H1 (cell line): ENCODE data around the gene COPA. TPM values are rescaled to one million over a fixed set of nuclear protein-coding genes. Genes with fewer than 3 reads are reported as not detected.

Experiments used
- CTCF ChIA-PET: fragments of 300-600 bp; sonication (Branson Sonifier 250); formaldehyde crosslinking; loops from one replicate; lab custom pipeline; 2021; ENCODE audit not compliant: partially characterized antibody; lab: Charles Lee
- POLR2A ChIA-PET: fragments of 300-600 bp; sonication (Branson Sonifier 250); formaldehyde crosslinking; loops from one replicate; lab custom pipeline; 2021; ENCODE audit warnings: inconsistent platforms; ENCODE audit not compliant: partially characterized antibody; lab: Charles Lee
- DNase-seq, 2 experiments: peaks; one replicate each; pipeline versions ENCODE4 v3.0.0 to v3.0.0-alpha.2; 2010 to 2022; ENCODE audit warnings: low spot score in 2 of 2, low read depth in 1 of 2, mixed read lengths in 1 of 2
- FAIRE-seq: peaks from 2 replicates; lab custom pipeline; 2011; peaks lifted over from hg19 to GRCh38; lab: Jason Lieb, UNC
- H2AFZ ChIP-seq: 2 replicates; pipeline ENCODE4 v1.8.1; 2012; ENCODE audit warnings: low read length, inconsistent platforms
- H2AK5ac ChIP-seq: 2 replicates; pipeline ENCODE4 v1.6.1; 2013; ENCODE audit warnings: low read depth, low read length
- H2BK120ac ChIP-seq: replicated peaks from 2 replicates; pipeline ENCODE3; 2013; ENCODE audit warnings: low read depth, low read length, inconsistent platforms
- H2BK12ac ChIP-seq: 2 replicates; pipeline ENCODE4 v1.6.1; 2013; ENCODE audit warnings: low read depth, low read length
- H2BK15ac ChIP-seq: 2 replicates; pipeline ENCODE4 v1.6.1; 2013; ENCODE audit warnings: low read length
- H2BK20ac ChIP-seq: 2 replicates; pipeline ENCODE4 v1.6.1; 2013; ENCODE audit warnings: low read length
- H2BK5ac ChIP-seq: 2 replicates; pipeline ENCODE4 v1.6.1; 2013; ENCODE audit warnings: low read depth, low read length
- H3K14ac ChIP-seq: 2 replicates; pipeline ENCODE4 v1.6.1; 2013; ENCODE audit warnings: inconsistent platforms; ENCODE audit not compliant: insufficient read length
- H3K18ac ChIP-seq: 2 replicates; pipeline ENCODE4 v1.6.1; 2013; ENCODE audit warnings: low read length; ENCODE audit errors: extremely low read depth
- H3K23ac ChIP-seq: 2 replicates; pipeline ENCODE4 v1.6.1; 2013; ENCODE audit warnings: inconsistent platforms; ENCODE audit not compliant: insufficient read length
- H3K23me2 ChIP-seq: 2 replicates; pipeline ENCODE4 v1.6.1; 2013; ENCODE audit warnings: low read depth, low read length
- H3K27ac ChIP-seq: 2 replicates; pipeline ENCODE4 v1.6.1; 2011; ENCODE audit warnings: low read depth, low read length, inconsistent platforms
- H3K27me3 ChIP-seq, 4 experiments: replicated peaks in 1 of 4; 1 replicate in 1 of 4; 2 replicates in 3 of 4; pipeline versions ENCODE4 v1.6.1 to v1.8.1; 2011 to 2013; ENCODE audit warnings: low read length in 3 of 4, mild to moderate bottlenecking in 3 of 4, inconsistent platforms in 2 of 4, mixed read lengths in 2 of 4, moderate library complexity in 1 of 4; ENCODE audit not compliant: control insufficient read depth in 3 of 4, insufficient read depth in 3 of 4; ENCODE audit errors: extremely low read depth in 1 of 4
- H3K36me3 ChIP-seq, 4 experiments: 2 replicates each; pipeline versions ENCODE4 v1.6.1 to v1.8.1; 2011 to 2013; ENCODE audit warnings: mild to moderate bottlenecking in 4 of 4, low read length in 3 of 4, moderate library complexity in 2 of 4, control low read depth in 1 of 4, inconsistent platforms in 1 of 4; ENCODE audit not compliant: insufficient read depth in 4 of 4, control insufficient read depth in 2 of 4
- H3K4ac ChIP-seq: replicated peaks from 2 replicates; pipeline ENCODE3; 2013; ENCODE audit warnings: low read length, low read depth, mixed read lengths, inconsistent platforms; ENCODE audit not compliant: insufficient read length
- H3K4me1 ChIP-seq, 4 experiments: replicated peaks in 1 of 4; 1 replicate in 1 of 4; 2 replicates in 3 of 4; pipeline versions ENCODE4 v1.6.1 to v1.8.1; 2011 to 2013; ENCODE audit warnings: low read length in 3 of 4, inconsistent platforms in 2 of 4, mixed read lengths in 1 of 4; ENCODE audit not compliant: insufficient read depth in 4 of 4, control insufficient read depth in 3 of 4
- H3K4me2 ChIP-seq, 2 experiments: 2 replicates each; pipeline versions ENCODE4 v1.6.1 to v1.8.1; 2011 to 2013; ENCODE audit warnings: low read depth in 2 of 2, low read length in 2 of 2, control low read depth in 1 of 2, inconsistent platforms in 1 of 2, mild to moderate bottlenecking in 1 of 2; ENCODE audit not compliant: insufficient read depth in 1 of 2
- H3K4me3 ChIP-seq, 4 experiments: fragments of 200-600, 300-600 bp in 1 of 4; sonication (generic), shearing (Covaris generic), sonication (Bioruptor Twin) in 1 of 4; 2 replicates each; pipeline versions ENCODE4 v1.5.1 to v1.8.1; 2011 to 2016; ENCODE audit warnings: low read length in 4 of 4, low read depth in 3 of 4, control low read depth in 2 of 4, inconsistent platforms in 2 of 4, mild to moderate bottlenecking in 2 of 4, mixed read lengths in 1 of 4, moderate library complexity in 1 of 4; ENCODE audit not compliant: insufficient read depth in 2 of 4; ENCODE audit errors: extremely low read depth in 1 of 4
- H3K56ac ChIP-seq: replicated peaks from 2 replicates; pipeline ENCODE3; 2013; ENCODE audit warnings: low read depth, mild to moderate bottlenecking, mixed read lengths, low read length, inconsistent platforms; ENCODE audit not compliant: insufficient read length
- H3K79me1 ChIP-seq: 2 replicates; pipeline ENCODE4 v1.6.1; 2013; ENCODE audit warnings: low read depth, low read length, control low read depth
- H3K79me2 ChIP-seq, 2 experiments: 2 replicates each; pipeline versions ENCODE4 v1.6.1 to v1.8.1; 2012 to 2013; ENCODE audit warnings: low read length in 2 of 2, mild to moderate bottlenecking in 2 of 2, inconsistent platforms in 1 of 2; ENCODE audit not compliant: insufficient read depth in 2 of 2, control insufficient read depth in 1 of 2
- H3K9ac ChIP-seq, 4 experiments: replicated peaks in 1 of 4; 1 replicate in 1 of 4; 2 replicates in 3 of 4; pipeline versions ENCODE4 v1.6.1 to v1.8.1; 2011 to 2013; ENCODE audit warnings: low read depth in 3 of 4, low read length in 3 of 4, control low read depth in 2 of 4, mild to moderate bottlenecking in 2 of 4, moderate library complexity in 2 of 4, inconsistent platforms in 1 of 4; ENCODE audit errors: extremely low read depth in 1 of 4
- H3K9me3 ChIP-seq, 2 experiments: 2 replicates each; pipeline versions ENCODE4 v1.6.1 to v1.8.1; 2012 to 2013; ENCODE audit warnings: mild to moderate bottlenecking in 2 of 2, moderate library complexity in 2 of 2, control low read depth in 1 of 2, inconsistent platforms in 1 of 2, low read depth in 1 of 2, low read length in 1 of 2, mixed read lengths in 1 of 2; ENCODE audit not compliant: insufficient read depth in 2 of 2
- H4K20me1 ChIP-seq, 2 experiments: replicated peaks in 1 of 2; 2 replicates each; pipeline versions ENCODE3 to v1.8.1; 2011 to 2013; ENCODE audit warnings: inconsistent platforms in 2 of 2, low read length in 2 of 2, mild to moderate bottlenecking in 1 of 2; ENCODE audit not compliant: insufficient read depth in 2 of 2, control insufficient read depth in 1 of 2
- H4K5ac ChIP-seq: 2 replicates; pipeline ENCODE4 v1.6.1; 2013; ENCODE audit warnings: low read length, low read depth, mixed read lengths, inconsistent platforms; ENCODE audit not compliant: insufficient read length
- H4K8ac ChIP-seq: 2 replicates; pipeline ENCODE4 v1.8.0; 2013; ENCODE audit warnings: mild to moderate bottlenecking, moderate library complexity, low read length, inconsistent platforms; ENCODE audit not compliant: insufficient read depth; ENCODE audit errors: extremely low read depth
- H4K91ac ChIP-seq: replicated peaks from 2 replicates; pipeline ENCODE3; 2013; ENCODE audit warnings: low read length, mixed read lengths, inconsistent platforms; ENCODE audit not compliant: insufficient read length
- BACH1 ChIP-seq: IDR thresholded peaks from 2 replicates; pipeline ENCODE4 v1.6.1; 2012; ENCODE audit warnings: low read length, improper control_type of control experiment
- CBX5 ChIP-seq: fragments of 300-800, 300-1000 bp; sonication (generic); IDR thresholded peaks from 2 replicates; pipeline ENCODE4 v1.7.1; 2016; ENCODE audit warnings: antibody characterized with exemption, low read length, low read depth
- EGR1 ChIP-seq: IDR thresholded peaks from 2 replicates; pipeline ENCODE4 v1.6.1; 2011; ENCODE audit warnings: low read depth, low read length, borderline replicate concordance
- HDAC2 ChIP-seq, 2 experiments: fragments of 300-600 bp in 1 of 2; sonication (generic) in 1 of 2; IDR thresholded peaks; 2 replicates each; pipeline ENCODE4 v1.6.1; 2011 to 2012; ENCODE audit warnings: low read depth in 2 of 2, low read length in 2 of 2, mild to moderate bottlenecking in 2 of 2, moderate library complexity in 2 of 2, borderline replicate concordance in 1 of 2, inconsistent platforms in 1 of 2
- HDAC6 ChIP-seq: IDR thresholded peaks from one replicate; pipeline ENCODE4 v1.7.1; 2012; ENCODE audit warnings: low read depth, mild to moderate bottlenecking, inconsistent platforms, low read length, moderate library complexity
- KDM1A ChIP-seq: fragments of 200-600, 300-600 bp; sonication (generic); IDR thresholded peaks from 2 replicates; pipeline ENCODE4 v1.7.1; 2016; ENCODE audit warnings: mild to moderate bottlenecking, low read length, borderline replicate concordance
- SIN3A ChIP-seq, 2 experiments: IDR thresholded peaks in 1 of 2; conservative IDR thresholded peaks in 1 of 2; 2 replicates each; pipeline ENCODE4 v1.6.1; 2011 to 2012; ENCODE audit warnings: low read length in 2 of 2, improper control_type of control experiment in 1 of 2, low read depth in 1 of 2, mild to moderate bottlenecking in 1 of 2
- ZNF274 ChIP-seq: IDR thresholded peaks from 2 replicates; pipeline ENCODE4 v1.7.0; 2012; ENCODE audit warnings: low read length, borderline replicate concordance; ENCODE audit errors: extremely low read depth
- WGBS, 2 experiments: shearing (Covaris generic) in 1 of 2; methylation state at CpG; one replicate each; pipeline versions ENCODE4 v1.1.6 to v1.1.7; 2013 to 2015; ENCODE audit warnings: low lambda C conversion rate in 2 of 2, mixed read lengths in 2 of 2, inconsistent platforms in 1 of 2, low coverage in 1 of 2, missing lambda C conversion rate in 1 of 2; ENCODE audit not compliant: insufficient replicate concordance in 2 of 2, insufficient coverage in 1 of 2, insufficient read length in 1 of 2; ENCODE audit errors: extremely low coverage in 1 of 2, missing lambda C conversion rate in 1 of 2; 5-methylcytosine and 5-hydroxymethylcytosine counted together
- polyA plus RNA-seq, 7 experiments: library from polyadenylated mRNA; depleted of rRNA in 3 of 7; stranded (reverse) in 5 of 7; unstranded in 2 of 7; fragments of >200 nt in 5 of 7; fragments of 200-250 nt in 2 of 7; gene quantifications; 1 replicate in 5 of 7; 2 replicates in 1 of 7; 4 replicates in 1 of 7; pipeline versions ENCODE4 v1.2.1 to v1.2.3, GENCODE V29; 2011 to 2013; ENCODE audit warnings: missing spikeins in 2 of 7, mixed read lengths in 2 of 7
- total RNA-seq: library from RNA; stranded (reverse); fragmentation: NEBNext Ultra II Directional; extraction: Animal tissue kit (Norgen Biotek cat#: 25700); gene quantifications from 2 replicates; pipeline ENCODE4 v1.2.1, GENCODE V29; 2021
- TF ChIP-seq, protein P1 (sequence below): IDR thresholded peaks from 2 replicates; pipeline ENCODE4 v1.6.1; 2012; ENCODE audit warnings: inconsistent platforms
- TF ChIP-seq, protein P2 (sequence below): IDR thresholded peaks from 2 replicates; pipeline ENCODE4 v1.6.1; 2012; ENCODE audit warnings: inconsistent platforms

The COPA gene
- total and polyA plus RNA-seq, 2 of the 8 experiments (the other 6 are each of a cell fraction or from before 2014, with no cell fraction given) = 78.2 to 115 TPM

DNA sequence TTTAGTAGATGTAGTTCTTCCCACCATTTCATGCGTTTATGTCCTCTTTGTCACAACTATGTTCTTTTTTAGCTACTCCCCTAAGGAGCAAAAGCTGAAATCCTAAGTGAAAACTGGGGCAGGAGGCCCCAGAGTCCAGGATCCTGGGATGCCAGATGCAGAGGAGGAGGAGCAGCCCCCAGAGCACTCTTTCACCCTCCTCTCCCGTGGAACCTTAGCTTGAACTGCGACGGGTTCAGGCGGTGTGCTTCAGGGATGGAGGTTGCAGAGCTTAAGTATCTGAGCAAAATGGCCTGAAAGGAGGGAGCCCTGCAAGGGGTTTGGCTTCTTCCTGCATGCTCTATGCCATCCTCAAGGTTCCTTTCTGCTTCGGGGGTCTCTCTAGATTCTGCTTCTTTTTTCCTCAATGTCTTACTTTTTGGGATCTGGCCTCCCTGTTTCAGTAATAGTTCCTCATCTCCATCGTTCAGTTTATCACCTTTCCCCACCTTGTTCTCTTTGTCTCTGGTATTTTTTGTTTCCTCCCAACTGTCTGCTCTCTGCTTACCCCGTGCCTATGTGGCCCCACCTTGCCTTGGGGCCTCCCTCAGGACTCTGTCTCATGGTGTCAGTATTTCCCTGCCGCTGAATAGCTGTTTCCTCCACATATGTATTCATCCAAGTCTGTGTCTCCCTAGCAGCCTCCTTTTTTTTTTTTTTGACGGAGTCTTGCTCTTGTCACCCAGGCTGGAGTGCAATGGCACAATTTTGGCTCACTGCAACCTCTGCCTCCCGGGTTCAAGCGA is 21.1 kb upstream of the COPA start:
- Histone ChIP-seq H2BK120ac (no peak overlapping the region), H3K4me1 (peaks cover 3 to 8% (median 4%) of the 10 kb centered on the region in 4 experiments; a peak in 6 of 7 replicates), H3K18ac (no peak overlapping the region), H4K8ac (no peak overlapping the region), H3K79me2 (no peaks in the 10 kb centered on the region), H3K9ac (no peak overlapping the region), H3K36me3 (peaks cover 2 to 6% (median 4%) of the 10 kb centered on the region in 4 experiments; a peak in 5 of 8 replicates), H2BK5ac (no peak overlapping the region), H3K27me3 (no peaks in the 10 kb centered on the region), H3K27ac (no peak overlapping the region), H3K56ac (no peak overlapping the region), H3K23me2 (0 out of 2 replicates have a peak, but pooled peaks cover 1% of the 10 kb centered on the region), H2AFZ (no peak overlapping the region), H3K23ac (no peak overlapping the region), H3K9me3 (no peaks in the 10 kb centered on the region), H3K14ac (no peak overlapping the region), H3K4ac (no peak overlapping the region), H4K20me1 (no peaks in the 10 kb centered on the region), H4K5ac (no peak overlapping the region), H2BK15ac (no peak overlapping the region), H3K4me3 (no peak overlapping the region), H2AK5ac (no peak overlapping the region), H2BK20ac (no peak overlapping the region), H3K79me1 (no peaks in the 10 kb centered on the region), H2BK12ac (no peak overlapping the region; the same call in 1 of the 2 replicates), H4K91ac (no peak overlapping the region), H3K4me2 (no peak overlapping the region)
- FAIRE-seq (no peak), DNase-seq (no peak)
- 91% methylated on average over 9 of the region's 12 CpGs; no CpG with 5 or more reads in 1 of the 2 experiments for whole genome bisulfite sequencing, 2 experiments
- POLR2A ChIA-PET = interaction anchor here (0.6 to 17.2 kb wide), 7 partner anchors 12 to 281 kb away, joined by 3 to 244 read pairs (median 4); no protein-coding TSS in a partner anchor
- CTCF ChIA-PET = interaction anchor here (0.7 to 26.0 kb wide), 9 partner anchors 11 to 73 kb away, joined by 3 to 683 read pairs (median 6); no protein-coding TSS in a partner anchor
- TF ChIP-seq, protein P1, sequence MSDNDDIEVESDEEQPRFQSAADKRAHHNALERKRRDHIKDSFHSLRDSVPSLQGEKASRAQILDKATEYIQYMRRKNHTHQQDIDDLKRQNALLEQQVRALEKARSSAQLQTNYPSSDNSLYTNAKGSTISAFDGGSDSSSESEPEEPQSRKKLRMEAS = no peak
- TF ChIP-seq BACH1 = no peak
- no peak for TF ChIP-seq HDAC6
- TF ChIP-seq HDAC2 (IDR thresholded peaks at IDR 0.05; ENCODE audit: borderline replicate concordance in 1 of 2, low read depth in 2 of 2, low read length in 2 of 2) = no peak
- no peak for TF ChIP-seq ZNF274
- no peak for TF ChIP-seq SIN3A (conservative IDR thresholded peaks at IDR 0.05 in 1 of 2, IDR thresholded peaks at IDR 0.05 in 1 of 2; ENCODE audit: low read depth in 1 of 2, low read length in 2 of 2)
- TF ChIP-seq CBX5 = no peak
- TF ChIP-seq EGR1 = no peak
- TF ChIP-seq KDM1A = no peak
- TF ChIP-seq, protein P2, sequence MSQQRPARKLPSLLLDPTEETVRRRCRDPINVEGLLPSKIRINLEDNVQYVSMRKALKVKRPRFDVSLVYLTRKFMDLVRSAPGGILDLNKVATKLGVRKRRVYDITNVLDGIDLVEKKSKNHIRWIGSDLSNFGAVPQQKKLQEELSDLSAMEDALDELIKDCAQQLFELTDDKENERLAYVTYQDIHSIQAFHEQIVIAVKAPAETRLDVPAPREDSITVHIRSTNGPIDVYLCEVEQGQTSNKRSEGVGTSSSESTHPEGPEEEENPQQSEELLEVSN = no peak
